ENCODE results near the gene FHIP2A. TPM values are rescaled to one million over a fixed set of nuclear protein-coding genes. Genes with fewer than 3 reads are reported as not detected.

Gene FHIP2A
- total and polyA plus RNA-seq, 7 experiments from 2014 or later = 6.1 to 28.7 (median 18.2) TPM

GRCh38 chr10:114821915-114822443, 399 bp downstream of the FHIP2A start:
- peaks cover 0 to 25% (median 0%) of the 10 kb centered on the region in 5 donors for H3K27me3 Mint-ChIP-seq
- no peaks in the 10 kb centered on the region for H3K27me3 ChIP-seq (ENCODE audit: control insufficient read depth in 2 of 2, insufficient read depth in 2 of 2, low read length in 2 of 2)
- peaks cover 6 to 22% of the 10 kb centered on the region in 2 donors for H3K4me1 ChIP-seq (ENCODE audit: control insufficient read depth in 2 of 2, insufficient read depth in 2 of 2, low read length in 2 of 2)
- ChIA-PET POLR2A (interaction anchor here (0.6 to 2.4 kb wide), 8 partner anchors 9 to 1133 kb away, joined by 3 to 8 read pairs (median 3); partner anchors contain the start of gene CCDC186), CTCF (interaction anchor here (1.1 to 2.1 kb wide), 9 partner anchors 9 to 518 kb away, joined by 3 to 14 read pairs (median 4); partner anchors contain the start of gene TRUB1)
- no peaks in the 10 kb centered on the region for H3K36me3 ChIP-seq (ENCODE audit: control insufficient read depth in 2 of 3, insufficient read depth in 3 of 3, low read length in 3 of 3)
- H3K27ac Mint-ChIP-seq = peak overlapping the region; percentile 83 to 95 (median 92)
- peaks cover 0 to 12% (median 0%) of the 10 kb centered on the region in 5 donors for H3K36me3 Mint-ChIP-seq
- DNase-seq = no peak
- peak overlapping the region; percentile 87 for H3K27ac ChIP-seq (ENCODE audit: low read depth, low read length)
- peak overlapping the region; percentile 79 to 96 (median 94) for H3K4me3 Mint-ChIP-seq
- intact Hi-C loops (cut with micrococcal nuclease) = loop anchor here (1.0 to 10.0 kb wide), 16 partner anchors 11 to 1137 kb away; partner anchors contain the start of genes CCDC186 (in 2 of the 2), TRUB1 (in 2 of the 2), DCLRE1A (in 1 of the 2) and NHLRC2 (in 1 of the 2)
- peak overlapping the region; percentile 83 for H3K4me3 ChIP-seq (ENCODE audit: low read length)
- peak; percentile 63 for ATAC-seq
- no peaks in the 10 kb centered on the region for H3K9me3 ChIP-seq (ENCODE audit: control insufficient read depth in 2 of 3, low read length in 3 of 3)
- no peaks in the 10 kb centered on the region for H3K9me3 Mint-ChIP-seq
- H3K4me1 Mint-ChIP-seq = peaks cover 16 to 47% (median 36%) of the 10 kb centered on the region in 7 donors

GRCh38 chr10:114822444-114823076, 980 bp downstream of the FHIP2A start:
- H3K9me3 Mint-ChIP-seq = no peaks in the 10 kb centered on the region
- Histone ChIP-seq H3K9me3 (ENCODE audit: control insufficient read depth in 2 of 3, low read length in 3 of 3) (no peaks in the 10 kb centered on the region), H3K4me3 (ENCODE audit: low read length) (peak overlapping the region; percentile 83), H3K36me3 (ENCODE audit: control insufficient read depth in 2 of 3, insufficient read depth in 3 of 3, low read length in 3 of 3) (no peaks in the 10 kb centered on the region), H3K4me1 (ENCODE audit: control insufficient read depth in 2 of 2, insufficient read depth in 2 of 2, low read length in 2 of 2) (peaks cover 6 to 22% of the 10 kb centered on the region in 2 donors), H3K27me3 (ENCODE audit: control insufficient read depth in 2 of 2, insufficient read depth in 2 of 2, low read length in 2 of 2) (no peaks in the 10 kb centered on the region), H3K27ac (ENCODE audit: low read depth, low read length) (peak overlapping the region; percentile 87)
- DNase-seq (peak in 7 of 9 donors; percentile 10 to 41 (median 28)), ATAC-seq (peak; percentile 2)
- CTCF ChIA-PET = interaction anchor here (0.7 to 2.1 kb wide), 10 partner anchors 9 to 519 kb away, joined by 3 to 14 read pairs (median 4); partner anchors contain the start of gene TRUB1
- H3K27me3 Mint-ChIP-seq = peaks cover 0 to 23% (median 0%) of the 10 kb centered on the region in 5 donors
- POLR2A ChIA-PET = interaction anchor here (1.0 to 2.4 kb wide), 5 partner anchors 9 to 649 kb away, joined by 3 to 8 read pairs (median 3); partner anchors contain the start of gene CCDC186
- H3K4me1 Mint-ChIP-seq = peaks cover 20 to 47% (median 39%) of the 10 kb centered on the region in 7 donors
- H3K4me3 Mint-ChIP-seq = peak overlapping the region; percentile 79 to 96 (median 94)
- peak overlapping the region; percentile 83 to 95 (median 92) for H3K27ac Mint-ChIP-seq
- peaks cover 0 to 12% (median 0%) of the 10 kb centered on the region in 5 donors for H3K36me3 Mint-ChIP-seq
- intact Hi-C loops (cut with micrococcal nuclease) = loop anchor here (2.0 to 10.0 kb wide), 8 partner anchors 34 to 1138 kb away; partner anchors contain the start of genes CCDC186 (in 1 of the 2), DCLRE1A (in 1 of the 2), NHLRC2 (in 1 of the 2) and TRUB1 (in 1 of the 2)

DNA sequence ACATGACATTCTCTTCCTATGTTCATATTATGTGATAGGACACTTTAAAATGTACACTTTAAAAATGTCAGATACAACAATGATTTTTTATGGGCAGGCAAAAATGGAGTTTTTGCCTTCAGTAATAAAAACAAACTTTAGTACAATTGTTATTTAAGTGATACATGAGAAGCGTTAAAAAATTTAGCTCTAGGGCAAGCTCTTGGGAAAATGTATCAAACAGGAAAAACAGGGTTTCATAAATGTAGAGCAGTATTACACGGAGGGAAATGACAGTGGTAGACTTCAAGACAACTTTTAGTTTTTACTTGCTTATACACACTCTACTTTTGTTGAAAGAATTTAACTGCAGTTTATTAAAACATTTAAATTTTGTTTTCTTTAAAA, 1.5 kb downstream of the FHIP2A start:
- no peaks in the 10 kb centered on the region for H3K9me3 ChIP-seq (ENCODE audit: control insufficient read depth in 2 of 3, low read length in 3 of 3)
- H3K4me1 ChIP-seq (ENCODE audit: control insufficient read depth in 2 of 2, insufficient read depth in 2 of 2, low read length in 2 of 2) = peaks cover 6 to 22% of the 10 kb centered on the region in 2 donors

DNA sequence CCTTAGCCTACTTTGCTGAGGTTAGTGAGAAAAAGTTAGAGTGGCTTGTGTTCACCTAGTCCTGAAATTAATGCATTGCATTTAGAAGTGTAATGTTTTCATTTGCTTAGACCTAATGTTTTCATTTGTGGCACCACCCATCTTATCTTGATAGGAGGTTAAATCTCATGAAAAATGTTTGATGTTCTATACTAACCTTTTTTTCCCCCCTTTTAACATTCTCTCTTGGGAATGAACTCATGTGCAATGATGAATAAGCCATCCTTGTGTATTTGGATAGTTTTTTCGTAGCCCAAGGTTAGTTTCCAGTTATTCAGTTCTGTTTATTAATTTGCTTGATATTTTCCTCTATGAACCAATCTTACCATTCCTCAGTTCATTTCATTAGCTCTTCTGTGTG, 2.8 kb downstream of the FHIP2A start:
- Mint-ChIP-seq H3K4me3 (peak overlapping the region in 8 of 10 donors; percentile 16 to 95 (median 48)), H3K27ac (peak overlapping the region in 2 of 9 donors; percentile 28 to 43)

More for the DNA sequence above, 1.5 kb downstream of the FHIP2A start:
- no peak for ATAC-seq
- CTCF ChIA-PET = interaction anchor here (0.6 to 1.8 kb wide), 4 partner anchors 11 to 356 kb away, joined by 3 to 14 read pairs (median 4); no protein-coding TSS in a partner anchor
- peaks cover 0 to 12% (median 0%) of the 10 kb centered on the region in 5 donors for H3K36me3 Mint-ChIP-seq
- peak overlapping the region in 8 of 9 donors; percentile 83 to 95 (median 92) for H3K27ac Mint-ChIP-seq
- no peaks in the 10 kb centered on the region for H3K9me3 Mint-ChIP-seq
- H3K4me3 Mint-ChIP-seq = peak overlapping the region; percentile 79 to 96 (median 94)
- POLR2A ChIA-PET = interaction anchor here (0.6 to 2.4 kb wide), 3 partner anchors 8 to 114 kb away, joined by 3 to 8 read pairs (median 3); no protein-coding TSS in a partner anchor
- DNase-seq = no peak
- intact Hi-C loops (cut with micrococcal nuclease) = loop anchor here (2.0 to 10.0 kb wide), 8 partner anchors 34 to 1138 kb away; partner anchors contain the start of genes CCDC186 (in 1 of the 2), DCLRE1A (in 1 of the 2), NHLRC2 (in 1 of the 2) and TRUB1 (in 1 of the 2)
- H3K27me3 Mint-ChIP-seq = peaks cover 0 to 18% (median 0%) of the 10 kb centered on the region in 5 donors
- Histone ChIP-seq H3K4me3 (ENCODE audit: low read length) (peak overlapping the region; percentile 83), H3K27ac (ENCODE audit: low read depth, low read length) (peak overlapping the region; percentile 87), H3K27me3 (ENCODE audit: control insufficient read depth in 2 of 2, insufficient read depth in 2 of 2, low read length in 2 of 2) (no peaks in the 10 kb centered on the region), H3K36me3 (ENCODE audit: control insufficient read depth in 2 of 3, insufficient read depth in 3 of 3, low read length in 3 of 3) (no peaks in the 10 kb centered on the region)
- H3K4me1 Mint-ChIP-seq = peaks cover 20 to 47% (median 39%) of the 10 kb centered on the region in 7 donors

GRCh38 chr10:114825513-114826253, 4.1 kb downstream of the FHIP2A start:
- Histone ChIP-seq H3K36me3 (ENCODE audit: control insufficient read depth in 2 of 3, insufficient read depth in 3 of 3, low read length in 3 of 3) (no peaks in the 10 kb centered on the region), H3K27me3 (ENCODE audit: control insufficient read depth in 2 of 2, insufficient read depth in 2 of 2, low read length in 2 of 2) (no peaks in the 10 kb centered on the region), H3K9me3 (ENCODE audit: control insufficient read depth in 2 of 3, low read length in 3 of 3) (no peaks in the 10 kb centered on the region), H3K4me3 (ENCODE audit: low read length) (no peak overlapping the region), H3K4me1 (ENCODE audit: control insufficient read depth in 2 of 2, insufficient read depth in 2 of 2, low read length in 2 of 2) (peaks cover 6 to 22% of the 10 kb centered on the region in 2 donors), H3K27ac (ENCODE audit: low read depth, low read length) (no peak overlapping the region)
- peaks cover 0 to 16% (median 4%) of the 10 kb centered on the region in 5 donors for H3K36me3 Mint-ChIP-seq
- no peaks in the 10 kb centered on the region for H3K9me3 Mint-ChIP-seq
- ATAC-seq (no peak), DNase-seq (no peak)
- peak overlapping the region in 1 of 10 donors; percentile 29 for H3K4me3 Mint-ChIP-seq
- H3K4me1 Mint-ChIP-seq = peaks cover 27 to 59% (median 51%) of the 10 kb centered on the region in 7 donors
- ChIA-PET CTCF (no interaction called here), POLR2A (no interaction called here)
- intact Hi-C loops (cut with micrococcal nuclease) = loop anchor here in 1 of 2 donors (10.0 kb wide), 3 partner anchors 121 to 1141 kb away; partner anchors contain the start of genes DCLRE1A and NHLRC2
- peak overlapping the region in 2 of 9 donors; percentile 24 to 80 for H3K27ac Mint-ChIP-seq
- H3K27me3 Mint-ChIP-seq = no peaks in the 10 kb centered on the region

More for the DNA sequence above, 2.8 kb downstream of the FHIP2A start:
- Histone ChIP-seq H3K36me3 (ENCODE audit: control insufficient read depth in 2 of 3, insufficient read depth in 3 of 3, low read length in 3 of 3) (no peaks in the 10 kb centered on the region), H3K4me1 (ENCODE audit: control insufficient read depth in 2 of 2, insufficient read depth in 2 of 2, low read length in 2 of 2) (peaks cover 6 to 22% of the 10 kb centered on the region in 2 donors), H3K9me3 (ENCODE audit: control insufficient read depth in 2 of 3, low read length in 3 of 3) (no peaks in the 10 kb centered on the region), H3K27me3 (ENCODE audit: control insufficient read depth in 2 of 2, insufficient read depth in 2 of 2, low read length in 2 of 2) (no peaks in the 10 kb centered on the region), H3K27ac (ENCODE audit: low read depth, low read length) (no peak overlapping the region), H3K4me3 (ENCODE audit: low read length) (no peak overlapping the region)
- intact Hi-C loops (cut with micrococcal nuclease) = loop anchor here (5.0 to 10.0 kb wide), 7 partner anchors 37 to 1140 kb away; partner anchors contain the start of genes CCDC186 (in 1 of the 2), DCLRE1A (in 1 of the 2), NHLRC2 (in 1 of the 2) and TRUB1 (in 1 of the 2)
- H3K36me3 Mint-ChIP-seq = peaks cover 0 to 16% (median 4%) of the 10 kb centered on the region in 5 donors
- no peaks in the 10 kb centered on the region for H3K9me3 Mint-ChIP-seq
- ATAC-seq = no peak
- ChIA-PET CTCF (no interaction called here), POLR2A (no interaction called here)
- peaks cover 22 to 54% (median 46%) of the 10 kb centered on the region in 7 donors for H3K4me1 Mint-ChIP-seq
- DNase-seq = no peak
- H3K27me3 Mint-ChIP-seq = peaks cover 0 to 6% (median 0%) of the 10 kb centered on the region in 5 donors

All from naive thymus-derived CD4-positive, alpha-beta T cell (primary cell).